CD4-positive, alpha-beta T cell treated with Interleukin-6 at 100 ng/mL for 8 hours (primary cell): ENCODE measurements around the gene DRC1.

Source experiments
- DNase-seq: peaks from one replicate; pipeline ENCODE4 v3.0.0-alpha.2; 2020; ENCODE audit warnings: mixed read lengths, low spot score

The DRC1 gene

GRCh38 chr2:26493566-26493965 is 91.8 kb downstream of the DRC1 start:
- no peak for DNase-seq

GRCh38 chr2:26494199-26494598 is 92.5 kb downstream of the DRC1 start:
- no peak for DNase-seq

- no peak for DNase-seq
Measured at GRCh38 chr2:26494891-26495290, 93.2 kb downstream of the DRC1 start.

- no peak for DNase-seq
Measured at GRCh38 chr2:26495705-26496297, 94.1 kb downstream of the DRC1 start.

GRCh38 chr2:26500406-26500805 is 98.7 kb downstream of the DRC1 start:
- no peak for DNase-seq

GRCh38 chr2:26503231-26503880 is 101.6 kb downstream of the DRC1 start:
- DNase-seq: peak; percentile 71

GRCh38 chr2:26504002-26504401 is 102.3 kb downstream of the DRC1 start:
- no peak for DNase-seq

- no peak for DNase-seq
Measured at GRCh38 chr2:26506279-26506678, 104.6 kb downstream of the DRC1 start.
